Activated T-helper 2 cell treated with anti-CD3 and anti-CD28 coated beads, Interferon-gamma antibody, Interleukin-2, Interleukin-4, amounts not matched to agents 10 μg/mL and 5 μg/mL and 100 μg/mL, durations not matched to agents 14 hours and 24 hours and 36 hours (primary cell): ENCODE results near the gene NUDT14. TPM values are rescaled to one million over a fixed set of nuclear protein-coding genes. Genes with fewer than 3 reads are reported as not detected.
A peak's percentile ranks its signal among the peaks of the same experiment; 100 is the strongest.

Source experiments
- DNase-seq: peaks from one replicate; pipeline ENCODE4 v3.0.0; 2021; ENCODE audit warnings: low spot score
- H3K27ac Mint-ChIP-seq: one replicate; pipeline ENCODE4 v1.8.0; 2021; ENCODE audit warnings: mixed read lengths
- H3K27me3 Mint-ChIP-seq: one replicate; pipeline ENCODE4 v1.8.0; 2021; ENCODE audit warnings: low read depth, mixed read lengths
- H3K36me3 Mint-ChIP-seq: one replicate; pipeline ENCODE4 v1.8.0; 2021; ENCODE audit warnings: low read depth, mixed read lengths
- H3K4me1 Mint-ChIP-seq: one replicate; pipeline ENCODE4 v1.8.0; 2021; ENCODE audit warnings: low read depth, mixed read lengths
- H3K4me3 Mint-ChIP-seq: one replicate; pipeline ENCODE4 v1.8.0; 2021; ENCODE audit warnings: low read depth, mild to moderate bottlenecking, moderate library complexity, mixed read lengths
- H3K9me3 Mint-ChIP-seq: one replicate; pipeline ENCODE4 v1.8.0; 2021; ENCODE audit warnings: mixed read lengths
- intact Hi-C: fragments of 100-400 bp; cut with micrococcal nuclease; formaldehyde crosslinking; loops from one replicate; pipeline ENCODE4 v1.15.1; 2023
- total RNA-seq: library from RNA; stranded (reverse); gene quantifications from 2 replicates; pipeline ENCODE4 v1.2.3, GENCODE V29; 2022

Gene NUDT14
- total RNA-seq, 1 donor from 2014 or later: 10.4 TPM

DNA sequence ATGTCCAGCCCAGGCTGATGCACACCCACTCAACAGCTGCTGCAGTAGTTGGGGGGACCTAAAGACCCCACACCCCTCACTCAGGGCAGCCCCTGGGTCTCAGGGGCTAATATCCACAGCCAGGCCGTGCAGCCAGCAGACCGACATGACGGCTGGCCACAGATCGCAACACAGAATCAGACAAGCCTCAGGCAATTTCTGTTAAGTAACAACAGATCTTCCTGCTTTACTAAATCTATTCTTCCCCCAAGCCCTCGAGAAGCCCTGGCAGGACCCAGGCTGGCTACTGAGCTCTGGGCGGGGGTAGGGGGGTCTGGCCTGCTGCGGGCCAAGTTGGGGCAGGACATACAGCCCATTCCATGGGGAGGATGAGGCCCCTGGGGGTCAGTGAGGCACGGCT lies 28.0 kb upstream of the NUDT14 start:
- no peaks in the 10 kb centered on the region for H3K36me3 Mint-ChIP-seq
- no peaks in the 10 kb centered on the region for H3K4me1 Mint-ChIP-seq
- DNase-seq: no peak
- H3K27ac Mint-ChIP-seq: no peak overlapping the region
- no peak overlapping the region for H3K4me3 Mint-ChIP-seq
- intact Hi-C loops: no loop called here
- H3K27me3 Mint-ChIP-seq: no peaks in the 10 kb centered on the region
- no peaks in the 10 kb centered on the region for H3K9me3 Mint-ChIP-seq

- no peak overlapping the region for H3K4me3 Mint-ChIP-seq
- H3K9me3 Mint-ChIP-seq: no peaks in the 10 kb centered on the region
- H3K27me3 Mint-ChIP-seq: no peaks in the 10 kb centered on the region
- intact Hi-C loops: no loop called here
- H3K27ac Mint-ChIP-seq: no peak overlapping the region
- no peaks in the 10 kb centered on the region for H3K4me1 Mint-ChIP-seq
- no peaks in the 10 kb centered on the region for H3K36me3 Mint-ChIP-seq
- DNase-seq: no peak
Observed at GRCh38 chr14:105208738-105209075, 27.6 kb upstream of the NUDT14 start.

GRCh38 chr14:105207996-105208737 lies 27.1 kb upstream of the NUDT14 start:
- H3K27ac Mint-ChIP-seq: no peak overlapping the region
- no peak for DNase-seq
- H3K4me1 Mint-ChIP-seq: no peaks in the 10 kb centered on the region
- H3K27me3 Mint-ChIP-seq: no peaks in the 10 kb centered on the region
- intact Hi-C loops: no loop called here
- H3K4me3 Mint-ChIP-seq: no peak overlapping the region
- no peaks in the 10 kb centered on the region for H3K9me3 Mint-ChIP-seq
- H3K36me3 Mint-ChIP-seq: no peaks in the 10 kb centered on the region

DNA sequence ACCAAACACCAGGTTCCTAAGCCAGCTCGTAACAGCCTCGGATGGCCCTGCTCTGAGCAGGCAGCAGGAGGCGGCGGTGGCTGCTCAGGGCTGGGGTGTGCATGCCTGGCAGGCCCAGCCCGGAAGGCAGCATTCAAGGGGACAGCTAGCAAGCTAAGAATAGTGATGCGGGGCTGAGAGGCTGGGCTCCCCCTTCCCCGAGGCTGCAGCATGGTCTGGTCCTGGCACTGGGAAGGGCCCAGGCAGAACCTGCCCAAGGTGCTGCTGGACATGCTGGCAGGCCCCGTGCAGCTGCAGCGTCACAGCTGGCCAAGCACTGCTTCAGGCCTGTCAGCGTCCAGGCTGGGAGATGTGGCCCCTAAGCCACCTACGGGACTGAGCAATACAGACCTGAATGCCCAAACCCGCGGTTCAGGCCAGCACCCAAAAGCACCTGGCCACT lies 26.4 kb upstream of the NUDT14 start:
- Mint-ChIP-seq H3K27ac (no peak overlapping the region), H3K4me1 (no peaks in the 10 kb centered on the region), H3K36me3 (no peaks in the 10 kb centered on the region), H3K27me3 (no peaks in the 10 kb centered on the region), H3K9me3 (no peaks in the 10 kb centered on the region), H3K4me3 (no peak overlapping the region)
- intact Hi-C loops: no loop called here
- no peak for DNase-seq

- intact Hi-C loops: no loop called here
- no peak for DNase-seq
- H3K27ac Mint-ChIP-seq: no peak overlapping the region
- H3K4me1 Mint-ChIP-seq: peaks cover 2% of the 10 kb centered on the region
- H3K27me3 Mint-ChIP-seq: no peaks in the 10 kb centered on the region
- H3K9me3 Mint-ChIP-seq: no peaks in the 10 kb centered on the region
- H3K4me3 Mint-ChIP-seq: no peak overlapping the region
- no peaks in the 10 kb centered on the region for H3K36me3 Mint-ChIP-seq
Observed at GRCh38 chr14:105206873-105207272, 25.8 kb upstream of the NUDT14 start.

DNA sequence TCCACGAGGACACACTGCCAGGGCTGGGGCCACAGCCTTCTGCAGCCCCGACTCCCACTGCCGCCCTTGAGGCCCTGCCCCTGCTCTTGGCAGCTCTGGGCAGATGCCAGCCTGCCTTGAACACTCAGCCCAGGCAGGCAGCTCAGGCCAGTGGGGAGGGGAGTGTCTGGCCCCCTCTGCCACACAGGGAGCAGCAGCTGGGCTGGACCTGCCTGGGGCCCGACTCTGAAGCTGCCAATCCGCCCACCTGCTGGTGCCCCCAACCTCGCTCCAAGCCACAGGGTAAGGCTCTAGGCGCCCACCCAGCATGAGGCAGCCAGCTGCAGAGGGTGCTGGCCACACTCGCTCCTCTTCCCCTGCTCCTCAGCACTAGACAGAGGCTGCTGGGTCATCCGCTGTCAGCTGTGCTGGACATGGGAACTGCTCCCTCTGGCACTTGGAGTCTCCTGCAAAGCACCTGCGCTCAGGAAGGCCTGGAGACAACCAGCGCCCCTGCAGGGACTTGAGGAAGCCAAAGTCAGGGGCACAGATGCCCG lies 24.6 kb upstream of the NUDT14 start:
- H3K27me3 Mint-ChIP-seq: no peaks in the 10 kb centered on the region
- H3K9me3 Mint-ChIP-seq: no peaks in the 10 kb centered on the region
- H3K36me3 Mint-ChIP-seq: no peaks in the 10 kb centered on the region
- intact Hi-C loops: loop anchor here (2.0 kb wide), 1 partner anchor 25 kb away; the partner anchor contains the start of gene NUDT14
- no peak overlapping the region for H3K4me3 Mint-ChIP-seq
- DNase-seq: no peak
- H3K27ac Mint-ChIP-seq: no peak overlapping the region
- peaks cover 6% of the 10 kb centered on the region for H3K4me1 Mint-ChIP-seq

- no peak for DNase-seq
- intact Hi-C loops: loop anchor here (2.0 kb wide), 1 partner anchor 24 kb away; the partner anchor contains the start of gene NUDT14
- no peaks in the 10 kb centered on the region for H3K27me3 Mint-ChIP-seq
- peaks cover 6% of the 10 kb centered on the region for H3K4me1 Mint-ChIP-seq
- no peak overlapping the region for H3K4me3 Mint-ChIP-seq
- no peaks in the 10 kb centered on the region for H3K36me3 Mint-ChIP-seq
- no peaks in the 10 kb centered on the region for H3K9me3 Mint-ChIP-seq
- H3K27ac Mint-ChIP-seq: no peak overlapping the region
Observed at GRCh38 chr14:105204931-105205672, 24.0 kb upstream of the NUDT14 start.

DNA sequence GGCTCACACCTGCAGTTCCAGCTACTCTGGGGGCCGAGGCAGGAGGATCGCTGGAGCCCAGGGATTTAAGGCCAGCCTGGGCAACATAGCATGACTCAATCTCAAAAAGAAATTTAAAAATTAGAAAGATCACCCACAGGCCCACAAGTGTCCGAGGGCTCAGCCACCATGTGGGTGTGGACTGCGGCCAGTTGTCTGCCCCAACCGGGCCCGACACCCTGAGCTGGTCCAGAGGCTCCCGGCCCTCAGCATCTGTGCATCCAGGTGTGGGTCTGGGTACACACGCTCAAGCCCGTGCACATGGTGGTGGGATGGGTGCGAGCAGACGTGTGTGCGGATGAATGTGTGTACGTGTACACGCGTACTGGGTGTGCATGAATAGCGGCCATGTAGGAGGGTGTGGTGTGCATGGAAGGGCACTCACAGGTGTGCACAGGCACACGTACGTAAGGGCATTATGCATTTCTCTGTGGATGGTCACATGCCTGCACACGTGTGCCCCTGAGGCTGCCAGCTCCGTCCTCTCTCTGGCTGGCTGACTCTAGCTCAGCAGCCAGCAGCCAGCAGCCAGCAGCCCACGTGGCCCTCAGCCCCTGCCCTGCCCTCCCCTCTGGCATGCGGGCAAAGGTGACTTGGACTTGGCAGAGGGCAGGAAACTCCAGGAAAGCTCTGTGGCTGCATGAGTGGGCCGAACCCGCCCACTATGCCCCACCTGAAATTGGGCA lies 23.3 kb upstream of the NUDT14 start:
- H3K4me1 Mint-ChIP-seq: peaks cover 6% of the 10 kb centered on the region
- H3K4me3 Mint-ChIP-seq: no peak overlapping the region
- H3K9me3 Mint-ChIP-seq: no peaks in the 10 kb centered on the region
- intact Hi-C loops: loop anchor here (2.0 kb wide), 1 partner anchor 24 kb away; the partner anchor contains the start of gene NUDT14
- no peaks in the 10 kb centered on the region for H3K36me3 Mint-ChIP-seq
- no peaks in the 10 kb centered on the region for H3K27me3 Mint-ChIP-seq
- DNase-seq: no peak
- no peak overlapping the region for H3K27ac Mint-ChIP-seq

DNA sequence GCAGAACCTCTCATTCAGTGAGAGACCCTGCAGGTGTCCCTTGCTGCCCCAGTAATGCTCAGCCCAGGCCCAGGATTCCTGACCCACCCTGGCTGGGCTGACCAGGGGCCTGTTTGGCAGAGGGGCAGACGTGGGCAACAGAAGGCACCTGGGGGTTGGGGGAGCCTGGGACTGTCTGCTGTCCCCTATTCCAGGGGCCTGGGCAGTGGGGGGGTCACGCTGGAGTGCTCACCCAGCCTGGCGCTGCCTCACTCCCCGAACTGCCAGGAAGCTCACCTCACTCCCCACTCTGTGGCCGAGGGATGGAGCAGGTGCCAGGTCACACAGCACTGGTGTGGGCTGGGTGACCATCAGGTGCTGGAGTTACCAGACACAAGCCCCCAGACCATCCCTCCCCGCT lies 22.6 kb upstream of the NUDT14 start:
- peaks cover 6% of the 10 kb centered on the region for H3K4me1 Mint-ChIP-seq
- H3K27ac Mint-ChIP-seq: no peak overlapping the region
- H3K9me3 Mint-ChIP-seq: no peaks in the 10 kb centered on the region
- DNase-seq: no peak
- H3K36me3 Mint-ChIP-seq: no peaks in the 10 kb centered on the region
- H3K4me3 Mint-ChIP-seq: no peak overlapping the region
- H3K27me3 Mint-ChIP-seq: peaks cover 3% of the 10 kb centered on the region
- intact Hi-C loops: loop anchor here (1.0 to 2.0 kb wide), 2 partner anchors 23 to 149 kb away; partner anchors contain the start of gene NUDT14

GRCh38 chr14:105203057-105203531 lies 22.0 kb upstream of the NUDT14 start:
- Mint-ChIP-seq H3K4me3 (no peak overlapping the region), H3K9me3 (no peaks in the 10 kb centered on the region), H3K4me1 (peaks cover 6% of the 10 kb centered on the region), H3K27me3 (peaks cover 6% of the 10 kb centered on the region), H3K27ac (no peak overlapping the region), H3K36me3 (no peaks in the 10 kb centered on the region)
- intact Hi-C loops: loop anchor here (1.0 kb wide), 1 partner anchor 149 kb away; no protein-coding TSS in a partner anchor
- peak; percentile 49 for DNase-seq

DNA sequence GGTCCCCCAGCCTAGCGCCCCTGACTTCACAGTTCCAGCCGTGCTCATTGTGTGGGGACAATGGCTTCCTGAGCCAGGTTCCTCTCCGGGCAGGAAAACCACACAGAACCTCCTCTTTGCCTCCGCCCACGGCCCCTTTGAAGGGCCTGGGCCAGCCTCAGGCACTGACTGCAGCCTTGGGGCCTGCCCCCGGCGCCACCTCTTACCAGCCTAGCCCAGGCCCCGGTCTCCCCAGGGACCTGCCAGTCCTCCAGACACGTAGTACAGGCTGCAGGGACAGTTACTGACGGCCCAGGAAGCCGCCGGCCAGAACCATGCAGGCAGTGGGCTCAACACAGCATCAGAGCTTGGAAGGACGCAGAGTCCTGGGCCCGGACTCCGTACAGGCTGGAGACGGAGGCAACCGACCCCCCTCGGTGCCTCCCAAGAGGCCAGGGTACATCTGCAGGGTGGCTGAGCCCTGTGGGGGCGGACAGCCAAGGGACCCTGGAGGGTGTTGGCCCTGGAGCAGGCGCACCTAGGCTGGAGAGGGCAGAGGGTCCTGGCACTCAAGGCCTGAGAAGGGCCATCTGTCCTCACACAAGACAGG lies 20.9 kb upstream of the NUDT14 start:
- peaks cover 6% of the 10 kb centered on the region for H3K4me1 Mint-ChIP-seq
- peaks cover 12% of the 10 kb centered on the region for H3K27me3 Mint-ChIP-seq
- H3K27ac Mint-ChIP-seq: no peak overlapping the region
- H3K4me3 Mint-ChIP-seq: no peak overlapping the region
- H3K9me3 Mint-ChIP-seq: no peaks in the 10 kb centered on the region
- intact Hi-C loops: no loop called here
- no peak for DNase-seq
- no peaks in the 10 kb centered on the region for H3K36me3 Mint-ChIP-seq

DNA sequence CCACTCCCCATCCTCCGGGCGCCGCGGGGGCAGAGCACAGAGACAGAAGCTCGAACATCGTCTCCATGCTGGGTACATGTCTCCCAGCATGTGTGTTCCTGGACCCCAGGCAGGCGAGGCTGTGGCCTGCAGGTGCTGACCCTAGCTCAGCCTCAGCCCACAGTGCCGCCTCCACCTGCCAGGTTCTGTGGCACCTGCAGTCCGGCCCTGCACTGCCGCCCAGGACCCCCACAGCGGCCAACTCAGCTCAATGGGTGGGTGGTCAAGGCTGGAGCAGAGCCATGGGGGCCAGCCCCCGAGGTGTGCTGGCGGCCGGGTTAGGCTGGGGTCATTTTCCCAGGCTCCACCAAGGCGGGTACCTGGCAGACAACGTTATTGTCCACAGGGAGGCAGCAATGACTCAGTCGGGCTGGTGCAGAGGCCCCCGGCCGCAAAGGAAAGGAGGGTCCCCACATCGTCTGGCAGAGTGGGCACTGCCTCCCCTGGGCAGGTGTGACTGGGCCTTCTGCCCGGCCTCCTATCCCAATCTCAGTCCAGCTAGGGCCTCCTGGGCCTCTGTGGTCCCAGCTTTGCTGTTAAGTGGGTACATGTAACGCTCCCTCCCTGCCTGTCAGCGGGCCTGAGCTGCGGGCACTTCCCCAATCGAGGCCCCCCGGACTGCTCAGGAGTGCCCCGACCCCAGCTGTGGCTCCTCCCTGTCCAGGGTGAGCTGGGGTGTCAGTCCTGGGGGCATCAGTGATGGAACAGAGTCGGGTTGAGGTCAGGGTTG lies 20.2 kb upstream of the NUDT14 start:
- peaks cover 6% of the 10 kb centered on the region for H3K4me1 Mint-ChIP-seq
- no peak overlapping the region for H3K4me3 Mint-ChIP-seq
- no peak for DNase-seq
- no peaks in the 10 kb centered on the region for H3K36me3 Mint-ChIP-seq
- H3K9me3 Mint-ChIP-seq: no peaks in the 10 kb centered on the region
- intact Hi-C loops: no loop called here
- H3K27me3 Mint-ChIP-seq: peaks cover 12% of the 10 kb centered on the region
- H3K27ac Mint-ChIP-seq: no peak overlapping the region
